ENCODE results near the gene SYS1.

GRCh38 chr20:45354423-45355208 lies 8.3 kb upstream of the SYS1 start:
- TF ChIP-seq POLR2AphosphoS5 (IDR thresholded peaks at IDR 0.05) (peak in 1 of 2 donors; percentile 25), EP300 (IDR thresholded peaks at IDR 0.05) (no peak), CTCF (IDR thresholded peaks at IDR 0.05) (no peak), POLR2A (IDR thresholded peaks at IDR 0.05; ENCODE audit: low read depth) (no peak)

Measured in esophagus muscularis mucosa (tissue), 4 donors.